ENCODE results near the gene ISOC2. TPM values are rescaled to one million over a fixed set of nuclear protein-coding genes. Genes with fewer than 3 reads are reported as not detected.
A peak's percentile ranks its signal among the peaks of the same experiment; 100 is the strongest.

The ISOC2 gene
- total RNA-seq, 1 experiment from 2014 or later, result 72.2 TPM

- H3K79me1 ChIP-seq (ENCODE audit: insufficient read depth, low read depth, low read length, poor library complexity, severe bottlenecking), result no peaks in the 10 kb centered on the region
- H3K14ac ChIP-seq (ENCODE audit: insufficient read depth, low read length), result no peak overlapping the region; the same call in 1 of the 2 replicates
- no peak overlapping the region for H4K91ac ChIP-seq (ENCODE audit: insufficient read length, low read depth, low read length)
- peaks cover 2% of the 10 kb centered on the region for H3K27me3 Mint-ChIP-seq (ENCODE audit: low read depth)
- peaks cover 24 to 41% of the 10 kb centered on the region in 2 experiments for H3K4me1 Mint-ChIP-seq
- TF ChIP-seq CTCF (conservative IDR thresholded peaks at IDR 0.05), result no peak
- no peak overlapping the region for H2BK12ac ChIP-seq (ENCODE audit: insufficient read length, low read depth, low read length)
- H3K9me3 ChIP-seq (ENCODE audit: control insufficient read depth, low read depth, low read length), result no peaks in the 10 kb centered on the region
- H2BK15ac ChIP-seq (ENCODE audit: low read depth, low read length), result no peak overlapping the region
- H3K79me2 ChIP-seq (ENCODE audit: insufficient read depth, low read length), result no peaks in the 10 kb centered on the region
- H3K27ac ChIP-seq (ENCODE audit: insufficient read length, low read depth, low read length), result no peak overlapping the region
- no peak overlapping the region; the same call in 1 of the 2 replicates for H3K4ac ChIP-seq (ENCODE audit: low read depth, low read length)
- H3K56ac ChIP-seq (ENCODE audit: insufficient read length, low read depth, low read length), result no peak overlapping the region
- no CpG with 5 or more reads among the region's 16 CpGs for WGBS (ENCODE audit: extremely low coverage, insufficient read length, low lambda C conversion rate)
- no peak overlapping the region for H2BK120ac ChIP-seq (ENCODE audit: low read depth, low read length, poor library complexity, severe bottlenecking)
- peak overlapping the region; percentile 16 to 90 (median 76); a peak in 4 of 7 replicates for H3K27ac Mint-ChIP-seq
- no peak overlapping the region for H3T11ph ChIP-seq (ENCODE audit: low read length)
- H3K23ac ChIP-seq (ENCODE audit: insufficient read length, low read depth, low read length), result no peak overlapping the region
- no peak overlapping the region for H3K9ac ChIP-seq (ENCODE audit: extremely low read depth, insufficient read length, low read length)
- peaks cover 5% of the 10 kb centered on the region for H3K23me2 ChIP-seq (ENCODE audit: insufficient read length, low read depth, low read length, poor library complexity, severe bottlenecking)
- no peak overlapping the region for H2BK5ac ChIP-seq (ENCODE audit: insufficient read length, low read length)
- no peaks in the 10 kb centered on the region for H3K9me3 Mint-ChIP-seq
- H4K5ac ChIP-seq (ENCODE audit: insufficient read length, low read depth, low read length), result no peak overlapping the region
- no peak overlapping the region for H2AFZ ChIP-seq (ENCODE audit: low read length)
- no peak overlapping the region for H3K4me2 ChIP-seq (ENCODE audit: insufficient read depth, insufficient read length, low read length)
- peak overlapping the region in 1 of 2 experiments; percentile 48; a peak in 1 of 5 replicates for H3K4me3 Mint-ChIP-seq
- no peaks in the 10 kb centered on the region for H4K20me1 ChIP-seq (ENCODE audit: control insufficient read depth, insufficient read depth, insufficient read length)
- DNase-seq, result no peak
- no peaks in the 10 kb centered on the region for H3K27me3 ChIP-seq (ENCODE audit: insufficient read depth, low read length)
- no peaks in the 10 kb centered on the region for H3K4me1 ChIP-seq (ENCODE audit: insufficient read depth, low read length)
- H2AK5ac ChIP-seq (ENCODE audit: insufficient read length, low read length), result no peak overlapping the region
- H3K36me3 Mint-ChIP-seq (ENCODE audit: insufficient read depth in 1 of 3, low read depth in 3 of 3), result peaks cover 0 to under 1% (median 0%) of the 10 kb centered on the region in 3 experiments; a peak in 3 of 7 replicates
- peak overlapping the region; percentile 17 for H3K18ac ChIP-seq (ENCODE audit: insufficient read length, low read depth, low read length)
- H4K8ac ChIP-seq (replicated peaks; ENCODE audit: insufficient read length, low read depth, low read length), result no peak overlapping the region
- no peak overlapping the region for H2BK20ac ChIP-seq (ENCODE audit: low read depth, low read length, poor library complexity, severe bottlenecking)
Observed at GRCh38 chr19:55473225-55474012, 12.0 kb upstream of the ISOC2 start.

All from H9 (cell line).